ENCODE data around the gene CNTNAP2. TPM values are rescaled to one million over a fixed set of nuclear protein-coding genes. Genes with fewer than 3 reads are reported as not detected.

Gene CNTNAP2
- total RNA-seq, 2 donors from 2014 or later: 4.4 to 8.5 TPM

GRCh38 chr7:147937428-147937827 lies 1820.8 kb downstream of the CNTNAP2 start:
- no peaks in the 10 kb centered on the region for H3K27me3 ChIP-seq
- DNase-seq: no peak
- H3K27ac ChIP-seq: no peak overlapping the region
- no peak for TF ChIP-seq CTCF (IDR thresholded peaks at IDR 0.05)
- no peaks in the 10 kb centered on the region for H3K36me3 ChIP-seq
- no peaks in the 10 kb centered on the region for H3K4me1 ChIP-seq
- no peak overlapping the region for H3K9ac ChIP-seq (ENCODE audit: low read depth in 2 of 2, low read length in 2 of 2)
- H3K4me3 ChIP-seq: no peak overlapping the region
- intact Hi-C loops (cut with DNase I): no loop called here
- H3K9me3 ChIP-seq: no peaks in the 10 kb centered on the region

- intact Hi-C loops (cut with DNase I): no loop called here
- DNase-seq: no peak
- H3K4me3 ChIP-seq: no peak overlapping the region
- no peak overlapping the region for H3K27ac ChIP-seq
- no peaks in the 10 kb centered on the region for H3K9me3 ChIP-seq
- no peak overlapping the region for H3K9ac ChIP-seq (ENCODE audit: low read depth in 2 of 2, low read length in 2 of 2)
- no peak for TF ChIP-seq CTCF (IDR thresholded peaks at IDR 0.05)
- no peaks in the 10 kb centered on the region for H3K27me3 ChIP-seq
- H3K36me3 ChIP-seq: no peaks in the 10 kb centered on the region
- no peaks in the 10 kb centered on the region for H3K4me1 ChIP-seq
Measured at GRCh38 chr7:147941381-147941780, 1824.8 kb downstream of the CNTNAP2 start.

- TF ChIP-seq CTCF (IDR thresholded peaks at IDR 0.05): no peak
- no peak overlapping the region for H3K9ac ChIP-seq (ENCODE audit: low read depth in 2 of 2, low read length in 2 of 2)
- no peak overlapping the region for H3K4me3 ChIP-seq
- no peaks in the 10 kb centered on the region for H3K36me3 ChIP-seq
- H3K27ac ChIP-seq: no peak overlapping the region
- DNase-seq: no peak
- H3K9me3 ChIP-seq: no peaks in the 10 kb centered on the region
- H3K4me1 ChIP-seq: no peaks in the 10 kb centered on the region
- intact Hi-C loops (cut with DNase I): no loop called here
- no peaks in the 10 kb centered on the region for H3K27me3 ChIP-seq
Measured at GRCh38 chr7:147944321-147944720, 1827.7 kb downstream of the CNTNAP2 start.

- intact Hi-C loops (cut with DNase I): no loop called here
- DNase-seq: no peak
- Histone ChIP-seq H3K27me3 (no peaks in the 10 kb centered on the region), H3K4me1 (no peaks in the 10 kb centered on the region), H3K9ac (ENCODE audit: low read depth in 2 of 2, low read length in 2 of 2) (no peak overlapping the region), H3K4me3 (no peak overlapping the region), H3K27ac (no peak overlapping the region), H3K36me3 (no peaks in the 10 kb centered on the region), H3K9me3 (no peaks in the 10 kb centered on the region)
- TF ChIP-seq CTCF (IDR thresholded peaks at IDR 0.05): no peak
Measured at GRCh38 chr7:147952918-147953317, 1836.3 kb downstream of the CNTNAP2 start.

GRCh38 chr7:147968046-147968610 lies 1851.5 kb downstream of the CNTNAP2 start:
- Histone ChIP-seq H3K4me1 (no peaks in the 10 kb centered on the region), H3K27ac (no peak overlapping the region), H3K9ac (ENCODE audit: low read depth in 2 of 2, low read length in 2 of 2) (no peak overlapping the region), H3K36me3 (no peaks in the 10 kb centered on the region), H3K27me3 (no peaks in the 10 kb centered on the region), H3K9me3 (no peaks in the 10 kb centered on the region), H3K4me3 (no peak overlapping the region)
- intact Hi-C loops (cut with DNase I): no loop called here
- no peak for DNase-seq
- TF ChIP-seq CTCF (IDR thresholded peaks at IDR 0.05): no peak
